HEK293 (cell line): ENCODE measurements around the gene PGM1.

Experiments
- CTCF ChIA-PET: fragments of 350-600 bp; formaldehyde crosslinking; extraction: SDS; loops from one replicate; lab custom pipeline; 2021; ENCODE audit warnings: antibody characterized with exemption; lab: Yijun Ruan, JAX
- POLR2A ChIA-PET: fragments of 300-600 bp; formaldehyde crosslinking; extraction: SDS; loops from one replicate; lab custom pipeline; 2020; ENCODE audit warnings: antibody characterized with exemption, inconsistent platforms; lab: Yijun Ruan, JAX
- H3K27ac ChIP-seq: fragments of 200-500 bp; sonication (Bioruptor generic); 2 replicates; pipeline ENCODE4 v1.5.1; 2014; ENCODE audit warnings: low read depth, low read length, control low read depth, inconsistent platforms; ENCODE audit errors: extremely low read depth
- H3K36me3 ChIP-seq, 2 experiments: fragments of 200-500 bp in 1 of 2; sonication (Bioruptor generic) in 1 of 2; 1 replicate in 1 of 2; 2 replicates in 1 of 2; pipeline ENCODE4 v1.5.1; 2014 to 2017; ENCODE audit warnings: inconsistent platforms in 2 of 2, low read length in 2 of 2; ENCODE audit not compliant: control insufficient read depth in 2 of 2, insufficient read depth in 1 of 2
- H3K4me1 ChIP-seq: fragments of 200-500 bp; sonication (Bioruptor generic); 2 replicates; pipeline ENCODE4 v1.5.1; 2014; ENCODE audit warnings: mild to moderate bottlenecking, low read length, inconsistent platforms; ENCODE audit not compliant: control insufficient read depth, insufficient read depth
- H3K4me3 ChIP-seq: 2 replicates; pipeline ENCODE4 v1.5.1; 2011; ENCODE audit warnings: low read depth, mild to moderate bottlenecking, control low read depth, low read length, moderate library complexity
- H3K9me3 ChIP-seq: fragments of 200-500 bp; sonication (Bioruptor generic); 2 replicates; pipeline ENCODE4 v1.5.1; 2014; ENCODE audit warnings: low read depth, low read length, inconsistent platforms; ENCODE audit not compliant: control insufficient read depth, insufficient read depth
- HOXD13 ChIP-seq: sonication (generic); formaldehyde crosslinking; IDR thresholded peaks from 2 replicates; pipeline ENCODE4 v1.8.0; 2022; ENCODE audit warnings: missing genetic modification reagents, borderline replicate concordance
- MEIS1 ChIP-seq: sonication (generic); formaldehyde crosslinking; IDR thresholded peaks from 2 replicates; pipeline ENCODE4 v1.8.1; 2022; ENCODE audit warnings: missing genetic modification reagents, mild to moderate bottlenecking, borderline replicate concordance
- SALL2 ChIP-seq: fragments of 450-650 bp; formaldehyde crosslinking; IDR thresholded peaks from 2 replicates; pipeline ENCODE4 v1.5.0; 2017; ENCODE audit warnings: missing biosample characterization, mild to moderate bottlenecking, missing genetic modification characterization, borderline replicate concordance
- SCRT2 ChIP-seq: fragments of 450-650 bp; formaldehyde crosslinking; IDR thresholded peaks from 2 replicates; pipeline ENCODE4 v1.5.1; 2016; ENCODE audit warnings: missing biosample characterization, missing genetic modification characterization
- SP2 ChIP-seq: fragments of 450-650 bp; formaldehyde crosslinking; IDR thresholded peaks from 2 replicates; pipeline ENCODE4 v1.5.1; 2016; ENCODE audit warnings: missing biosample characterization, missing genetic modification characterization
- SP3 ChIP-seq: fragments of 450-650 bp; formaldehyde crosslinking; IDR thresholded peaks from 2 replicates; pipeline ENCODE4 v1.5.1; 2016; ENCODE audit warnings: missing biosample characterization, missing genetic modification characterization
- ZBTB7A ChIP-seq: fragments of 450-650 bp; formaldehyde crosslinking; IDR thresholded peaks from 2 replicates; pipeline ENCODE4 v1.5.1; 2016; ENCODE audit warnings: low read depth, missing biosample characterization, missing genetic modification characterization
- ZBTB8A ChIP-seq: fragments of 450-650 bp; formaldehyde crosslinking; IDR thresholded peaks from 2 replicates; pipeline ENCODE4 v1.5.1; 2016; ENCODE audit warnings: missing biosample characterization, missing genetic modification characterization
- ZNF114 ChIP-seq: fragments of 450-650 bp; formaldehyde crosslinking; IDR thresholded peaks from 2 replicates; pipeline ENCODE4 v1.5.0; 2017; ENCODE audit warnings: missing biosample characterization, missing genetic modification characterization
- ZNF155 ChIP-seq: fragments of 450-650 bp; formaldehyde crosslinking; IDR thresholded peaks from 2 replicates; pipeline ENCODE4 v1.5.1; 2016; ENCODE audit warnings: missing biosample characterization, missing genetic modification characterization
- ZNF211 ChIP-seq: fragments of 450-650 bp; formaldehyde crosslinking; IDR thresholded peaks from 2 replicates; pipeline ENCODE4 v1.5.1; 2016; ENCODE audit warnings: low read depth, missing biosample characterization, missing genetic modification characterization
- ZNF221 ChIP-seq: fragments of 450-650 bp; formaldehyde crosslinking; IDR thresholded peaks from 2 replicates; pipeline ENCODE4 v1.5.1; 2017; ENCODE audit warnings: missing biosample characterization, missing genetic modification characterization, borderline replicate concordance
- ZNF223 ChIP-seq: fragments of 450-650 bp; formaldehyde crosslinking; IDR thresholded peaks from 2 replicates; pipeline ENCODE4 v1.5.1; 2016; ENCODE audit warnings: missing biosample characterization, missing genetic modification characterization
- ZNF24 ChIP-seq: fragments of 450-650 bp; formaldehyde crosslinking; IDR thresholded peaks from 2 replicates; pipeline ENCODE4 v1.5.1; 2016; ENCODE audit warnings: missing biosample characterization, missing genetic modification characterization
- ZNF335 ChIP-seq: fragments of 450-650 bp; formaldehyde crosslinking; conservative IDR thresholded peaks from 2 replicates; pipeline ENCODE4 v1.5.1; 2016; ENCODE audit warnings: missing biosample characterization, missing genetic modification characterization
- ZNF354C ChIP-seq: fragments of 450-650 bp; formaldehyde crosslinking; IDR thresholded peaks from 2 replicates; pipeline ENCODE4 v1.5.1; 2016; ENCODE audit warnings: missing biosample characterization, missing genetic modification characterization, low read depth, borderline replicate concordance
- ZNF416 ChIP-seq: fragments of 450-650 bp; formaldehyde crosslinking; IDR thresholded peaks from 2 replicates; pipeline ENCODE4 v1.5.1; 2016; ENCODE audit warnings: missing biosample characterization, missing genetic modification characterization
- ZNF510 ChIP-seq: fragments of 450-650 bp; formaldehyde crosslinking; IDR thresholded peaks from 2 replicates; pipeline ENCODE4 v1.5.1; 2018; ENCODE audit warnings: mild to moderate bottlenecking, missing genetic modification characterization, missing biosample characterization; ENCODE audit not compliant: insufficient replicate concordance
- ZNF626 ChIP-seq: fragments of 450-650 bp; sonication (Bioruptor Pico); formaldehyde crosslinking; IDR thresholded peaks from 2 replicates; pipeline ENCODE4 v1.5.1; 2018; ENCODE audit warnings: missing biosample characterization, missing genetic modification characterization, inconsistent platforms
- ZNF707 ChIP-seq: fragments of 450-650 bp; formaldehyde crosslinking; IDR thresholded peaks from 2 replicates; pipeline ENCODE4 v1.5.1; 2016; ENCODE audit warnings: missing biosample characterization, missing genetic modification characterization
- ZNF76 ChIP-seq: fragments of 450-650 bp; formaldehyde crosslinking; IDR thresholded peaks from 2 replicates; pipeline ENCODE4; 2016; ENCODE audit warnings: low read depth, missing biosample characterization, missing genetic modification characterization, borderline replicate concordance
- ZNF776 ChIP-seq: fragments of 450-650 bp; formaldehyde crosslinking; IDR thresholded peaks from 2 replicates; pipeline ENCODE4 v1.5.0; 2017; ENCODE audit warnings: missing biosample characterization, missing genetic modification characterization, borderline replicate concordance
- ZNF837 ChIP-seq: fragments of 450-650 bp; formaldehyde crosslinking; IDR thresholded peaks from 2 replicates; pipeline ENCODE4 v1.5.1; 2016; ENCODE audit warnings: missing biosample characterization, missing genetic modification characterization
- TF ChIP-seq, protein P1 (sequence below): fragments of 450-650 bp; formaldehyde crosslinking; IDR thresholded peaks from 2 replicates; pipeline ENCODE4 v1.5.1; 2016; ENCODE audit warnings: missing biosample characterization, missing genetic modification characterization
- TF ChIP-seq, protein P2 (sequence below): fragments of 450-650 bp; formaldehyde crosslinking; IDR thresholded peaks from 2 replicates; pipeline ENCODE4 v1.5.1; 2016; ENCODE audit warnings: missing biosample characterization, missing genetic modification characterization
- TF ChIP-seq, protein P3 (sequence below): fragments of 450-650 bp; formaldehyde crosslinking; IDR thresholded peaks from 2 replicates; pipeline ENCODE4 v1.5.1; 2016; ENCODE audit warnings: missing biosample characterization, missing genetic modification characterization
- TF ChIP-seq, protein P4 (sequence below): fragments of 450-650 bp; formaldehyde crosslinking; IDR thresholded peaks from 2 replicates; pipeline ENCODE4 v1.5.0; 2017; ENCODE audit warnings: missing biosample characterization, missing genetic modification characterization, borderline replicate concordance

Gene PGM1

DNA sequence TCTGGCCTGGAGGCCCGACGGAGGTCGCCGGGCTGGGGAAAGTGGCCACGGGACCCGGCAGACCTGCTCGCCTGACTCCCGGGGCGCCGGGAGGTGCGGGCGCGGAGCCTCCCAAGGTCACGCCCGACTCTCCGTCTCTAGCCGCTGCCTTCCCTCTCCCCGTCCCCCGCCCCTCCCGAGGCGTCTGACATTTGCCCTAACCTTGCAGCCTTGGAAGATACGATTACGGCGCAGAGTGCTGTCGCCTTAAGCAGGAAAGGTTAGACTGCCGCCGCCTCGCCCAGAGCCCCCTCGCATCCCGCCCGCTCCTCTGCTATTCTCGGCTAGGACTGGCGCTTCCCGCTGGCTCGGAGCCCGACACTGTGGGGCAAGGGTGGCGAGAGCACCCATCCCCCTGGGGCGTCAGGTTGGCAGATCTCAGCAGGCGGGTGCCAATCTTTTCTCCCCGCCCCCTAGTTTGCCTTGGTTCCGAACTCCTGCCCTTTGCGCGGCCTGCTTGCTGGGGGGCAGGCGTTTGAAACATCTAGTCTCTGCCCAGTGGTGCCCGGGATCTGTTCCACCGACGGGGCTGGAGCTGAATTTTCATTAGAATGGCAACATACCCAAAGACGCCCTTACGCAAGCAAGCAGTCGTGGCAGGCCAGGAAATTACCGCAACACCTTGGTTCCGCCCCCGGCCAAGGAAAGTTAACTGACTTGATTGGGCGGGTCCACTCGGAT is 835 bp downstream of the PGM1 start (continued):
- TF ChIP-seq ZNF626: no peak
- no peak for TF ChIP-seq ZNF707 (tag by site-specific recombination)
- peak; percentile 54 for TF ChIP-seq ZBTB8A (tag by site-specific recombination)
- TF ChIP-seq ZNF114 (tag by site-specific recombination): no peak
- TF ChIP-seq MEIS1 (CRISPR knock-in tag): no peak
- TF ChIP-seq ZNF354C: no peak
- TF ChIP-seq ZNF155 (tag by site-specific recombination): no peak
- no peak for TF ChIP-seq ZNF76 (tag by site-specific recombination)
- peak; percentile 77 for TF ChIP-seq SP2
- no peak for TF ChIP-seq ZBTB7A (tag by site-specific recombination)
- peak; percentile 62 for TF ChIP-seq SP3 (tag by site-specific recombination)
- TF ChIP-seq, protein P1, sequence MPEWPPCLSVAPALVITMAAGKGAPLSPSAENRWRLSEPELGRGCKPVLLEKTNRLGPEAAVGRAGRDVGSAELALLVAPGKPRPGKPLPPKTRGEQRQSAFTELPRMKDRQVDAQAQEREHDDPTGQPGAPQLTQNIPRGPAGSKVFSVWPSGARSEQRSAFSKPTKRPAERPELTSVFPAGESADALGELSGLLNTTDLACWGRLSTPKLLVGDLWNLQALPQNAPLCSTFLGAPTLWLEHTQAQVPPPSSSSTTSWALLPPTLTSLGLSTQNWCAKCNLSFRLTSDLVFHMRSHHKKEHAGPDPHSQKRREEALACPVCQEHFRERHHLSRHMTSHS (tag by site-specific recombination): no peak
- TF ChIP-seq, protein P2, sequence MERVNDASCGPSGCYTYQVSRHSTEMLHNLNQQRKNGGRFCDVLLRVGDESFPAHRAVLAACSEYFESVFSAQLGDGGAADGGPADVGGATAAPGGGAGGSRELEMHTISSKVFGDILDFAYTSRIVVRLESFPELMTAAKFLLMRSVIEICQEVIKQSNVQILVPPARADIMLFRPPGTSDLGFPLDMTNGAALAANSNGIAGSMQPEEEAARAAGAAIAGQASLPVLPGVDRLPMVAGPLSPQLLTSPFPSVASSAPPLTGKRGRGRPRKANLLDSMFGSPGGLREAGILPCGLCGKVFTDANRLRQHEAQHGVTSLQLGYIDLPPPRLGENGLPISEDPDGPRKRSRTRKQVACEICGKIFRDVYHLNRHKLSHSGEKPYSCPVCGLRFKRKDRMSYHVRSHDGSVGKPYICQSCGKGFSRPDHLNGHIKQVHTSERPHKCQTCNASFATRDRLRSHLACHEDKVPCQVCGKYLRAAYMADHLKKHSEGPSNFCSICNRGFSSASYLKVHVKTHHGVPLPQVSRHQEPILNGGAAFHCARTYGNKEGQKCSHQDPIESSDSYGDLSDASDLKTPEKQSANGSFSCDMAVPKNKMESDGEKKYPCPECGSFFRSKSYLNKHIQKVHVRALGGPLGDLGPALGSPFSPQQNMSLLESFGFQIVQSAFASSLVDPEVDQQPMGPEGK (tag by site-specific recombination): peak; percentile 60
- TF ChIP-seq, protein P3, sequence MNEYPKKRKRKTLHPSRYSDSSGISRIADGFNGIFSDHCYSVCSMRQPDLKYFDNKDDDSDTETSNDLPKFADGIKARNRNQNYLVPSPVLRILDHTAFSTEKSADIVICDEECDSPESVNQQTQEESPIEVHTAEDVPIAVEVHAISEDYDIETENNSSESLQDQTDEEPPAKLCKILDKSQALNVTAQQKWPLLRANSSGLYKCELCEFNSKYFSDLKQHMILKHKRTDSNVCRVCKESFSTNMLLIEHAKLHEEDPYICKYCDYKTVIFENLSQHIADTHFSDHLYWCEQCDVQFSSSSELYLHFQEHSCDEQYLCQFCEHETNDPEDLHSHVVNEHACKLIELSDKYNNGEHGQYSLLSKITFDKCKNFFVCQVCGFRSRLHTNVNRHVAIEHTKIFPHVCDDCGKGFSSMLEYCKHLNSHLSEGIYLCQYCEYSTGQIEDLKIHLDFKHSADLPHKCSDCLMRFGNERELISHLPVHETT (tag by site-specific recombination): no peak
- TF ChIP-seq ZNF776 (tag by site-specific recombination): no peak
- no peak for TF ChIP-seq ZNF223 (tag by site-specific recombination)
- TF ChIP-seq, protein P4, sequence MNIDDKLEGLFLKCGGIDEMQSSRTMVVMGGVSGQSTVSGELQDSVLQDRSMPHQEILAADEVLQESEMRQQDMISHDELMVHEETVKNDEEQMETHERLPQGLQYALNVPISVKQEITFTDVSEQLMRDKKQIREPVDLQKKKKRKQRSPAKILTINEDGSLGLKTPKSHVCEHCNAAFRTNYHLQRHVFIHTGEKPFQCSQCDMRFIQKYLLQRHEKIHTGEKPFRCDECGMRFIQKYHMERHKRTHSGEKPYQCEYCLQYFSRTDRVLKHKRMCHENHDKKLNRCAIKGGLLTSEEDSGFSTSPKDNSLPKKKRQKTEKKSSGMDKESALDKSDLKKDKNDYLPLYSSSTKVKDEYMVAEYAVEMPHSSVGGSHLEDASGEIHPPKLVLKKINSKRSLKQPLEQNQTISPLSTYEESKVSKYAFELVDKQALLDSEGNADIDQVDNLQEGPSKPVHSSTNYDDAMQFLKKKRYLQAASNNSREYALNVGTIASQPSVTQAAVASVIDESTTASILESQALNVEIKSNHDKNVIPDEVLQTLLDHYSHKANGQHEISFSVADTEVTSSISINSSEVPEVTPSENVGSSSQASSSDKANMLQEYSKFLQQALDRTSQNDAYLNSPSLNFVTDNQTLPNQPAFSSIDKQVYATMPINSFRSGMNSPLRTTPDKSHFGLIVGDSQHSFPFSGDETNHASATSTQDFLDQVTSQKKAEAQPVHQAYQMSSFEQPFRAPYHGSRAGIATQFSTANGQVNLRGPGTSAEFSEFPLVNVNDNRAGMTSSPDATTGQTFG (tag by site-specific recombination): no peak
- TF ChIP-seq, all 188 proteins: peak for 31

DNA sequence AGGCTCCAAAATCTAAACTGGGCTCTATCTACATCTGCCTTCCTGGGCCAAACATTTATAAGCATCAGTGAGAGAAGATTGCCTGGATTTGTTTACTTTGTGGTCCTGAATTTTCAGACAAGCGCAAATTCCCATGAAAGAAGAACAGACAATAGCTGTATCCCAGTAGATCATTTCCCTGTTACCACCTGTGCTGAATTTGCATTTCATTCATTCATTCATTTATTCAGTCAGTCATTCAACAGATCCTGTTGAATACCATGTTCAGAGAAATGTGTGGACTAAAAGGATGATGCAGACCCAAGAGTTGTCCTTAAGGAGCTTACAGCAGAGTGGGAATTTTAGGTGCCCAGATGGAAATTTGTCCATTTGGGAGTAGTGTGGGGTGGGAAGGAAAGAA is 2.2 kb downstream of the PGM1 start:
- TF ChIP-seq ZNF837 (tag by site-specific recombination) (no peak), ZNF221 (tag by site-specific recombination) (no peak), ZNF335 (no peak), ZNF211 (tag by site-specific recombination) (no peak), ZNF24 (tag by site-specific recombination) (peak; percentile 80; the same call in 1 of the 2 replicates), ZNF510 (tag by site-specific recombination) (no peak), SCRT2 (tag by site-specific recombination) (peak; percentile 38; the same call in 1 of the 2 replicates), SALL2 (no peak), ZNF416 (no peak), HOXD13 (CRISPR knock-in tag) (no peak)
- TF ChIP-seq, all 188 proteins: peak for 2
- Histone ChIP-seq H3K4me3 (no peak overlapping the region), H3K27ac (no peak overlapping the region), H3K36me3 (peaks cover 0 to 4% of the 10 kb centered on the region in 2 experiments; a peak in 1 of 3 replicates), H3K9me3 (no peaks in the 10 kb centered on the region), H3K4me1 (peaks cover 2% of the 10 kb centered on the region; the same call in 1 of the 2 replicates)
- ChIA-PET POLR2A (no interaction called here), CTCF (interaction anchor here (0.6 to 1.0 kb wide), 2 partner anchors 268 to 270 kb away, joined by 3 read pairs; no protein-coding TSS in a partner anchor)
